Measurements from ENCODE around the gene EPB41L1. TPM values are rescaled to one million over a fixed set of nuclear protein-coding genes. Genes with fewer than 3 reads are reported as not detected.

Gene EPB41L1
- total RNA-seq, 1 donor from 2014 or later: 32.7 TPM

DNA sequence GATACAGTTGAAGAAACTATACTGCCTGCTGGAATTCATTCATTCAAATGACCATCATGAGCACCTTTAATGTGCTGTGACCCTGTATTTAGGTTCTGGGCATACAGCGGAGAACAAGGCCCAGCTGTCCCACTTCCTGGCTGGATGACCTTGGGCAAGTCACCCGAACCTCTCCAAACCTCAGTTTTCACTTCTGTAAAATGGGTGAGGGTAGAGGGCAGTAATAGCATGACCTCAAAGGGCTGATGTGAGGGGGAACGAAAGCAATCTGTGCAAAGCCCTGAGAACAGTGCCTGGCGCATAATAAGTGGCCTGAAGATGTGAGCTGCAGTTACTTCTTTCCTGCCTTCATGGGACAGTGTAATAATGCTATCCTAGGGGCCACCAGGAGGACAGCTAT lies 61.2 kb downstream of the EPB41L1 start:
- Histone ChIP-seq H2AFZ (replicated peaks) (no peak overlapping the region), H4K20me1 (ENCODE audit: low read depth) (peaks cover 3% of the 10 kb centered on the region), H3K9me3 (ENCODE audit: low read depth) (no peaks in the 10 kb centered on the region), H3K27me3 (no peaks in the 10 kb centered on the region), H3K9ac (no peak overlapping the region), H3K79me2 (ENCODE audit: low read depth) (no peaks in the 10 kb centered on the region), H3K4me1 (no peaks in the 10 kb centered on the region), H3K4me3 (no peak overlapping the region), H3K4me2 (no peak overlapping the region), H3F3A (ENCODE audit: low read depth) (no peaks in the 10 kb centered on the region), H3K27ac (no peak overlapping the region), H3K36me3 (no peaks in the 10 kb centered on the region)
- TF ChIP-seq EZH2 (IDR thresholded peaks at IDR 0.05): no peak
- no peak for TF ChIP-seq CTCF (IDR thresholded peaks at IDR 0.05)
- TF ChIP-seq EZH2phosphoT487 (IDR thresholded peaks at IDR 0.05): no peak
- peaks cover 1% of the 10 kb centered on the region for H3K36me3 Mint-ChIP-seq
- no peaks in the 10 kb centered on the region for H3K9me3 Mint-ChIP-seq
- no peak overlapping the region for H3K4me3 Mint-ChIP-seq
- H3K27ac Mint-ChIP-seq: no peak overlapping the region
- DNase-seq (ENCODE audit: low spot score): no peak
- peaks cover 2% of the 10 kb centered on the region for H3K4me1 Mint-ChIP-seq
- H3K27me3 Mint-ChIP-seq (ENCODE audit: insufficient read depth, low read depth): peaks cover 4% of the 10 kb centered on the region

- TF ChIP-seq EZH2phosphoT487 (IDR thresholded peaks at IDR 0.05) (no peak), CTCF (IDR thresholded peaks at IDR 0.05) (no peak), EZH2 (IDR thresholded peaks at IDR 0.05) (no peak)
- no peak overlapping the region for H3K27ac ChIP-seq
- H2AFZ ChIP-seq (replicated peaks): no peak overlapping the region
- Mint-ChIP-seq H3K9me3 (no peaks in the 10 kb centered on the region), H3K4me1 (peaks cover 2% of the 10 kb centered on the region), H3K4me3 (no peak overlapping the region), H3K27ac (no peak overlapping the region), H3K27me3 (ENCODE audit: insufficient read depth, low read depth) (peaks cover 4% of the 10 kb centered on the region), H3K36me3 (peaks cover 3% of the 10 kb centered on the region)
- H4K20me1 ChIP-seq (ENCODE audit: low read depth): peaks cover 3% of the 10 kb centered on the region
- H3K27me3 ChIP-seq: no peaks in the 10 kb centered on the region
- H3K4me1 ChIP-seq: no peaks in the 10 kb centered on the region
- H3K79me2 ChIP-seq (ENCODE audit: low read depth): no peaks in the 10 kb centered on the region
- no peak for DNase-seq (ENCODE audit: low spot score)
- no peak overlapping the region for H3K4me3 ChIP-seq
- H3K4me2 ChIP-seq: no peak overlapping the region
- H3F3A ChIP-seq (ENCODE audit: low read depth): no peaks in the 10 kb centered on the region
- no peaks in the 10 kb centered on the region for H3K9me3 ChIP-seq (ENCODE audit: low read depth)
- H3K36me3 ChIP-seq: no peaks in the 10 kb centered on the region
- H3K9ac ChIP-seq: no peak overlapping the region
Measured at GRCh38 chr20:36216314-36217025, 61.9 kb downstream of the EPB41L1 start.

- H3K4me1 Mint-ChIP-seq: peaks cover 2% of the 10 kb centered on the region
Measured at GRCh38 chr20:36217226-36217625, 62.7 kb downstream of the EPB41L1 start.

More at GRCh38 chr20:36217226-36217625, 62.7 kb downstream of the EPB41L1 start:
- no peak overlapping the region for H3K4me3 ChIP-seq
- H3K27me3 ChIP-seq: no peaks in the 10 kb centered on the region
- H3F3A ChIP-seq (ENCODE audit: low read depth): no peaks in the 10 kb centered on the region
- no peak overlapping the region for H3K27ac ChIP-seq
- TF ChIP-seq CTCF (IDR thresholded peaks at IDR 0.05) (peak; percentile 57), EZH2 (IDR thresholded peaks at IDR 0.05) (no peak)
- Mint-ChIP-seq H3K27ac (no peak overlapping the region), H3K27me3 (ENCODE audit: insufficient read depth, low read depth) (peaks cover 6% of the 10 kb centered on the region), H3K4me3 (peak overlapping the region; percentile 0), H3K36me3 (peaks cover 6% of the 10 kb centered on the region), H3K9me3 (no peaks in the 10 kb centered on the region)
- H3K4me2 ChIP-seq: no peak overlapping the region
- no peaks in the 10 kb centered on the region for H3K79me2 ChIP-seq (ENCODE audit: low read depth)
- no peak overlapping the region for H2AFZ ChIP-seq (replicated peaks)
- peak; percentile 74 for DNase-seq (ENCODE audit: low spot score)
- H3K9ac ChIP-seq: no peak overlapping the region
- no peaks in the 10 kb centered on the region for H3K36me3 ChIP-seq
- no peaks in the 10 kb centered on the region for H3K9me3 ChIP-seq (ENCODE audit: low read depth)
- no peaks in the 10 kb centered on the region for H3K4me1 ChIP-seq
- peaks cover 3% of the 10 kb centered on the region for H4K20me1 ChIP-seq (ENCODE audit: low read depth)
